Stimulated activated CD4-positive, alpha-beta T cell treated with anti-CD3 and anti-CD28 coated beads, TNF-alpha, amount 100 ng/mL, for 4 hours (primary cell): ENCODE data around the gene USP48.
"Not testable (repeated sequence)": the region's sequence is repeated elsewhere in the genome, so short reads cannot be mapped to it uniquely, and the experiment has no call there.

ENCODE experiments used
- DNase-seq, 3 experiments: peaks; one replicate each; pipeline ENCODE4 v3.0.0-alpha.2; 2020; ENCODE audit warnings: low read depth in 3 of 3

USP48 gene

GRCh38 chr1:21814981-21815582, 32.1 kb upstream of the USP48 start:
- DNase-seq, result no peak

DNA sequence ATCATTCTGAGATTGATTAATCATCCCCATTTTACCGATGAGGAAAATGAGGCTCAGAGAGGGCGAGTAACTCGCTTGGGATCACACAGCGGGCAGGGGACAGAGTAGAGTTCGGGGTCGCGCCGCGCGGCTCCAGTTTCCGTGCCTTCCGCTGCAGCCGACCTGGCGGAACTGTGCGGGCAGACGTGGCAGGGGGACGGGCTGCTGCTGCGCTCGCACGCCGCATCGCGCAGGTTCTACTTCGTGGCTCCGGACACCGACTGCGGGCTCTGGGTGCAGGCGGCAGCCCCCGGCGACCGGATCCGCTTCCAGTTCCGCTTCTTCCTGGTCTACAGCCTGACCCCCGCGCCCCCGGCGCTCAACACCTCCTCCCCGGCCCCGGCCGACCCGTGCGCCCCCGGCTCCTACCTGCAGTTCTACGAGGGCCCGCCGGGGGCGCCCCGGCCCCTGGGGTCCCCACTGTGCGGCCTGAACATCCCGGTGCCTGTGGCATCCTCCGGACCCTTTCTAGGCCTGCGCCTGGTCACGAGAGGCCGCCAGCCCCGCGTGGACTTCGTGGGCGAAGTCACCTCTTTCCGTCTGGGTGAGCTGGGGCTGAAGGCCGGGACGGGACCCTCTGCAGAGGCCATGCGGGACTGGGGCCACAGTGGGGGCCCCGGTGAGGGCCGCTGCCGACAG, 31.4 kb upstream of the USP48 start:
- peak in 1 of 3 experiments; percentile 17 for DNase-seq

DNA sequence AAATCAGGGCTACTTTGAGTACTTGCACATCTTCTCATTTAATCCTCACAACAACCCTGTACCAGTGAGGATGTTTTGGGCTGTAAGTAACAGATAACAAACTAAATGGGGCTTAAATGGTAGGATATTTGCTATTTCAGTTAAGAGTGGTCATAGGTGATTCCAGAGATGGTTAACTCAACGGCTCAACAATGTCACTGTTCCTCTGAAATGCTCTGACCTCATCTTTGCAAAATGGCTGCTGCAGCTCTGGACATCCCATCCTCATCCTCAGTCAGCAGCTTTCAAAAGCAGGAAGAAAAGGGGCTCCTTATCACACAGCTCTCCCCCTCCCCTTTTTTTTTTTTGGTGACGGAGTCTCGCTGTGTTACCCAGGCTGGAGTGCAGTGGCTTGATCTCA, 30.6 kb upstream of the USP48 start:
- no peak for DNase-seq

GRCh38 chr1:21811875-21812305, 28.9 kb upstream of the USP48 start, which contains the start of gene LDLRAD2:
Gene LDLRAD2, plus strand, starts transcription at chr1:21812265. Its CDS starts 187 bp downstream, at chr1:21812452.
- DNase-seq, result no peak

DNA sequence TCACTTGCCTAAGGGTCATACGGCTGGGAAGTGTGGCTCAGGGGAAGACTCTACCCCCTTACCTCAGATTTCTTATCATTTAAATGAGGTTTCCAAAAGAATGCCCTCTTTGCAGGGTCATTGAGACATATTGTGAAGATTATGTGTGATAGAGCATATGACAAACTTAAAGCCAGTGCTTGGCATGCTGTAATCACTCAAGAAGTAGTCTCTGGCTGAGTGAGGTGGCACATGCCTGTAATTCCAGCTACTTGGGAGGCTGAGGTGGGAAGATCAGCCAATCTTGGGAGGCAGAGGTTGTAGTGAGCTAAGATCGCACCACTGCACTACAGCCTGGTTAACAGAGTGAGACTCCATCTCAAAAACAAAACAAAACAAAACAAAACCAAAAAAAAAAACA, 21.6 kb upstream of the USP48 start:
- DNase-seq, result no peak

GRCh38 chr1:21801100-21801499, 18.2 kb upstream of the USP48 start:
- no peak for DNase-seq

DNA sequence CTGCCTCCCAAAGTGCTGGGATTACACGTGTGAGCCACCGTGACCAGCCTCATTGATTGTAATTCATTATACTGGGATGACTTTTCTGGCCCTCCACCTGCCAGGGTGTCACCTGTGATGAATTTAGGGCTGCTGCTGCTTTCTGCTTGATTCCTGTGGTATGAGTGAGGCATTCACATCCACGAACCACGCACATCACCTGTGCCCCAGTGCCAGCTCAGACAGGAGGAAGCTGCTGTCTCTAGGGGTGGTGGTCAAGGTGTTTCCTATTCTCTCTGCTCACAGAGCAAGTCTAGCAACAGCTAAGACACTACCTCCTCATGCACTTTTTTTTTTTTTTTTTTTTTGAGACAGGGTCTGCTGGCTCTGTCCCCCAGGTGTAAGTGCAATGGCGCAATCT, 16.8 kb upstream of the USP48 start:
- no peak for DNase-seq

- no peak for DNase-seq
Measured at GRCh38 chr1:21795075-21795474, 12.1 kb upstream of the USP48 start.

GRCh38 chr1:21794656-21795055, 11.7 kb upstream of the USP48 start:
- no peak for DNase-seq

GRCh38 chr1:21793104-21793503, 10.2 kb upstream of the USP48 start:
- DNase-seq, result no peak

GRCh38 chr1:21786640-21787039, 3.7 kb upstream of the USP48 start:
- no peak for DNase-seq

- not testable (repeated sequence) for DNase-seq
Measured at GRCh38 chr1:21785764-21786163, 2.8 kb upstream of the USP48 start.

GRCh38 chr1:21783679-21784603, 992 bp upstream of the USP48 start:
- DNase-seq, result no peak

- peak in 1 of 3 experiments; percentile 20 for DNase-seq
Measured at GRCh38 chr1:21782349-21782867, 541 bp downstream of the USP48 start.

DNA sequence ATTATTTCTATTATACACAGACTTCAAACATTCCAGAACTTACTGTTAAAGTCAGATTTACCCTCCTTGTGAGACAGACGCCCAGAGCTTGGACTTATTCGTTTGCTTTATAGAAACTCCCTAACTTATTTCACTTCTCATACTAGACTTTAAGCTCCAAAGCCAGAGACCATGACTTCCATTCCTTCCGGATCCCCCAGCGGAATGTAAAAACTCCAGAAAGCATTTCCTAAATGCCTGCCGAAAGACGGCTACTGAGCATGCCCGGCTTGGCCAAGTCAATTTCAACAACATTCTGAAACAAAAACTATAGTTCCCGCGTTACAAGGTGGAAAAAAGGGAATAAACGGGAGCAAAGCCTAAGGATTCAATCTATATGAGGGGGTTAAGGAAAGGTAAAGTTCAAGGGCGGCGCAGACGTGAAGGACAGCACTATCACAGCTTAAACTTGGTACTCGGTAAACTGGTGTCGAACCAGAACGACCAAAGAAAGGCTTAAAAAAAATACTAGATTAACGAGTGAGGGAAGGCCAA, 1.1 kb downstream of the USP48 start:
- peak in 1 of 3 experiments; percentile 8 for DNase-seq

DNA sequence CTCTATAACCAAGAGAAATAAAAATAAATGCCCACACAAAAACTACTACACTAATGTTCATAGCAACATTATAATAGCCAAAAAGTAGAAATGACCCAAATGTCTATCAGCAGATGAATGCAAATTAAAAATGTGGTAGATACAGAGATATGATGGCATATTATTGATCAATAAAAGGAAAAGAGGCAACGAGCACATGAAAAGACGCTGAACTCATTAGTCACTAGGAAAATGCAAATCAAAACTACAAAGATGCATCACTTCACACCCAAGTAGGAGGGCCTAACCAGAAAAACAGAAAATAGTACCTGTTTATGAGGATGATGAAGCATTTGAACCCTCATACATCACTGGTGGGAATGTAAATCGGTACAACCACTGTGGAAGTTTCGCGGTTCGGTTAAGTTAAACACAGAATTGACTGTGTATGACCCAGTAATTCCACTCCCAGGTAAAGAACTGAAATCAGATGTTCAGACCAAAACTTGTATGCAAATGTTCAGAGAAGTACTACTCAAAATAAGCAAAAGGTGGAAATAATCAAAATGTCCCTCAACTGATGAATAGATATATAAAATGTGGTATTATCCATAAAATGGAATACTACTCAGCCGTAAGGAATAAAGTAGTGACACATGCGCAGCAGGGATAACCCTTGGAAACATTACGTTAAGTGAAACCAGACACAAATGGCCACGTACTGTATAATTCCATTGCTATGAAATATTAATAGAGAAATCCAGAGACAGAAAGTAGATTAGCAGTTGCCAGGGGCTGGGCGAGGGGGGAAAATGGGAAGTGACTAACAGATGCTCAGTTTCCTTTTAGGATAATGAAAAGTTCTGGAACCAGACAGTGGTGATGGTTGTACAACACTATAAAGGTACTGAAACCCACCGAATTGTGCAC, 3.1 kb downstream of the USP48 start:
- peak in 1 of 3 experiments; percentile 9 for DNase-seq

- DNase-seq, result no peak
Measured at GRCh38 chr1:21778405-21778727, 4.6 kb downstream of the USP48 start.

- DNase-seq, result not testable (repeated sequence)
Measured at GRCh38 chr1:21776925-21777324, 6.0 kb downstream of the USP48 start.

DNA sequence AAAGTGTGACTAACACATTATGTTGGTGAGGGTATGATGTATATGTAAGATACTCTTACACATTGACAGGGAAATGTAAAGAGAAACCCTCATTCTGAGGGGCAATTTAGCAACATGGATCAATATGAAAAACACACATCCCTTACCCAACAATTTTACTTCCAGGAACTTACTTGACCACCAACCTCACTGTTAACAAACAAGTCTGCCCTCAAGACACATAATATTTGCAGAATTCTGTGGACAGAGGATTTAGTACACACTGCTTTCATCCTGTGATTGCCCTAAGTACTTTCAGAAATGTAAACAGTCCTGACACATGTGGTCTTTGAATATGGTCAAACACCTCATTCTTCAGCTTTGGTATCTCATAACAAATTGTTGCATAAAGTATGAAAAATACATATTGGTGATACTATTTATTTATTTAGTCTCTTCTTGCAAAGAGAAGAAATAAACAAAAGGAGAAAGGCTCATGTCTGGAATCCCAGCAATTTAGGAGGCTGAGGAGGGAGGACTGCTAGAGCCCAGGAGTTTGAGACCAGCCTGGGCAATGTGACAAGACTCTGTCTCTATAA, 6.9 kb downstream of the USP48 start:
- no peak for DNase-seq

DNA sequence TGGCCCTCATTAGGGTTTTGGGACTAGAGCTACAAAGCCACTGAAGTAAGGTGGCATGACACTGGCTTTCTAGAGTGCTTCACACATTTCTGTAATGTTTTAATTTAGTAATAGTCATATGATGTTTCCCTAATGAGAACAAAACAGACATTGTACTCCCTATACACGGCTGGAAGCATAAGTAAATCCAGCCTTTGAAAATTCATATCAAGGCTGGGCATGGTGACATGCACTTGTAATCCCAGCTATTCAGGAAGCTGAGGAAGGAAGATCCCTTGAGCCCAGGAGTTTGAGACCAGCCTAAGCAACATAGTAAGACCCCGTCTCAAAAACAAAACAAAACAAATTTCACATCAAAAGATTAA, 7.4 kb downstream of the USP48 start:
- DNase-seq, result no peak
